WTC11 (cell line): Measurements from ENCODE around the gene BTD. TPM values are rescaled to one million over a fixed set of nuclear protein-coding genes. Genes with fewer than 3 reads are reported as not detected.

Source experiments
- ATAC-seq: fragments of 200-7000 bp; cut with Tn5 transposase; 2 replicates; pipeline ENCODE4 v1.10.0; 2021; ENCODE audit warnings: mild to moderate bottlenecking, moderate library complexity
- CTCF ChIA-PET: fragments of 300-600 bp; sonication (Branson Sonifier 250); formaldehyde crosslinking; loops from one replicate; lab custom pipeline; 2021; ENCODE audit warnings: antibody characterized with exemption; lab: Charles Lee
- POLR2A ChIA-PET: fragments of 350-600 bp; sonication (Branson Sonifier 250); formaldehyde crosslinking; loops from one replicate; lab custom pipeline; 2021; ENCODE audit warnings: antibody characterized with exemption; lab: Charles Lee
- DNase-seq: peaks from one replicate; pipeline ENCODE4 v3.0.0; 2021; ENCODE audit warnings: low spot score
- H3K27ac Mint-ChIP-seq: 2 replicates; pipeline ENCODE4 v1.8.0; 2021; ENCODE audit warnings: mixed read lengths
- H3K27me3 Mint-ChIP-seq: 2 replicates; pipeline ENCODE4 v1.8.0; 2021; ENCODE audit warnings: low read depth, mild to moderate bottlenecking, moderate library complexity, mixed read lengths
- H3K36me3 Mint-ChIP-seq: 2 replicates; pipeline ENCODE4 v1.8.0; 2021; ENCODE audit warnings: mixed read lengths
- H3K4me1 Mint-ChIP-seq: 2 replicates; pipeline ENCODE4 v1.8.0; 2022; ENCODE audit warnings: mixed read lengths
- H3K4me3 Mint-ChIP-seq: 2 replicates; pipeline ENCODE4 v1.8.0; 2021; ENCODE audit warnings: mild to moderate bottlenecking, moderate library complexity, mixed read lengths
- H3K9me3 Mint-ChIP-seq: 2 replicates; pipeline ENCODE4 v1.8.0; 2021; ENCODE audit warnings: mixed read lengths
- JUN ChIP-seq: sonication (generic); formaldehyde crosslinking; IDR thresholded peaks from 2 replicates; pipeline ENCODE4 v1.8.0; 2023; ENCODE audit warnings: mild to moderate bottlenecking, missing genetic modification reagents
- OVOL2 ChIP-seq: fragments of 250-450 bp; sonication (Bioruptor Pico); IDR thresholded peaks from 2 replicates; pipeline ENCODE4 v1.9.0; 2021; ENCODE audit warnings: mild to moderate bottlenecking, borderline replicate concordance
- SMAD3 ChIP-seq: sonication (generic); formaldehyde crosslinking; IDR thresholded peaks from 2 replicates; pipeline ENCODE4 v1.8.0; 2022; ENCODE audit warnings: missing genetic modification reagents, mild to moderate bottlenecking, borderline replicate concordance
- SOX15 ChIP-seq: fragments of 250-450 bp; sonication (Bioruptor Pico); IDR thresholded peaks from 2 replicates; pipeline ENCODE4 v1.9.0; 2021; ENCODE audit warnings: mild to moderate bottlenecking
- TEAD4 ChIP-seq: sonication (generic); formaldehyde crosslinking; IDR thresholded peaks from 2 replicates; pipeline ENCODE4 v1.8.0; 2022; ENCODE audit warnings: mild to moderate bottlenecking, missing genetic modification reagents
- ZNF232 ChIP-seq: sonication (generic); formaldehyde crosslinking; IDR thresholded peaks from 2 replicates; pipeline ENCODE4 v1.8.0; 2022; ENCODE audit warnings: mild to moderate bottlenecking, missing genetic modification reagents
- ZNF317 ChIP-seq: sonication (generic); formaldehyde crosslinking; IDR thresholded peaks from 2 replicates; pipeline ENCODE4 v1.8.1; 2023; ENCODE audit warnings: low read depth, mild to moderate bottlenecking, moderate library complexity, missing genetic modification reagents, borderline replicate concordance
- total RNA-seq: library from RNA; stranded (reverse); gene quantifications from 3 replicates; pipeline ENCODE4 v1.2.3, GENCODE V29; 2021
- TF ChIP-seq, protein P1 (sequence below): sonication (generic); formaldehyde crosslinking; IDR thresholded peaks from 2 replicates; pipeline ENCODE4 v1.8.1; 2023; ENCODE audit warnings: mild to moderate bottlenecking, missing genetic modification reagents
- TF ChIP-seq, protein P2 (sequence below): sonication (generic); formaldehyde crosslinking; IDR thresholded peaks from 2 replicates; pipeline ENCODE4 v1.8.0; 2022; ENCODE audit warnings: mild to moderate bottlenecking, missing genetic modification reagents
- TF ChIP-seq, protein P3 (sequence below): sonication (generic); formaldehyde crosslinking; IDR thresholded peaks from 2 replicates; pipeline ENCODE4 v1.8.1; 2022; ENCODE audit warnings: low read depth, missing genetic modification reagents, borderline replicate concordance
- TF ChIP-seq, protein P4 (sequence below): fragments of 250-450 bp; sonication (Bioruptor Pico); IDR thresholded peaks from 2 replicates; pipeline ENCODE4 v1.9.0; 2021; ENCODE audit warnings: mild to moderate bottlenecking, borderline replicate concordance
- TF ChIP-seq, protein P5 (sequence below): fragments of 250-450 bp; sonication (Bioruptor Pico); IDR thresholded peaks from 2 replicates; pipeline ENCODE4 v1.9.0; 2021; ENCODE audit warnings: mild to moderate bottlenecking
- TF ChIP-seq, protein P6 (sequence below): sonication (generic); formaldehyde crosslinking; IDR thresholded peaks from 2 replicates; pipeline ENCODE4 v1.8.0; 2022; ENCODE audit warnings: mild to moderate bottlenecking, missing genetic modification reagents
- TF ChIP-seq, protein P7 (sequence below): sonication (generic); formaldehyde crosslinking; IDR thresholded peaks from 2 replicates; pipeline ENCODE4 v1.8.1; 2023; ENCODE audit warnings: mild to moderate bottlenecking, moderate library complexity, missing genetic modification reagents

BTD gene
- total RNA-seq, 1 experiment from 2014 or later, result 18.5 TPM

DNA sequence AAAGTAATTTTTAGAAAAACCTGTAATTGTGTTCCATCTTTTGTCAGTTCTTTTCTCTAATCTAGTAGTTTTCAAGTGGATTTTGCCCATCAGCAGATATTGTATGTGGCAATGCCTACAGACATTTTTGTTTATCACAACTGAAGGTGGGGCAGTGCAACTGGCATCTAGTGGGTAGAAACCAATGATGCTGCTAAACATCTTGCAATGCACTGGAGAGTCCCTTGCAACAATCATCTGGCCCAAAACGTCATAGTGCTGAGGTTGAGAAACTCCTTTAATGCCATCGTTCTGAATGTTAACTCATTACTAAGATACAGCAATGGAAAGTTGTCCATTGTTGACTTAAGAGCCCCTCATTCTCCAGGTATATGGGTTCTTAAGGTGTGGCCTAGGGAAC is 80.1 kb downstream of the BTD start:
- Mint-ChIP-seq H3K9me3 (no peaks in the 10 kb centered on the region), H3K4me1 (no peaks in the 10 kb centered on the region), H3K27me3 (no peaks in the 10 kb centered on the region), H3K4me3 (no peak overlapping the region), H3K36me3 (peaks cover 45% of the 10 kb centered on the region), H3K27ac (no peak overlapping the region)
- ChIA-PET CTCF (no interaction called here), POLR2A (no interaction called here)
- TF ChIP-seq, protein P1, sequence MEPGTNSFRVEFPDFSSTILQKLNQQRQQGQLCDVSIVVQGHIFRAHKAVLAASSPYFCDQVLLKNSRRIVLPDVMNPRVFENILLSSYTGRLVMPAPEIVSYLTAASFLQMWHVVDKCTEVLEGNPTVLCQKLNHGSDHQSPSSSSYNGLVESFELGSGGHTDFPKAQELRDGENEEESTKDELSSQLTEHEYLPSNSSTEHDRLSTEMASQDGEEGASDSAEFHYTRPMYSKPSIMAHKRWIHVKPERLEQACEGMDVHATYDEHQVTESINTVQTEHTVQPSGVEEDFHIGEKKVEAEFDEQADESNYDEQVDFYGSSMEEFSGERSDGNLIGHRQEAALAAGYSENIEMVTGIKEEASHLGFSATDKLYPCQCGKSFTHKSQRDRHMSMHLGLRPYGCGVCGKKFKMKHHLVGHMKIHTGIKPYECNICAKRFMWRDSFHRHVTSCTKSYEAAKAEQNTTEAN, result no peak
- TF ChIP-seq, protein P2, sequence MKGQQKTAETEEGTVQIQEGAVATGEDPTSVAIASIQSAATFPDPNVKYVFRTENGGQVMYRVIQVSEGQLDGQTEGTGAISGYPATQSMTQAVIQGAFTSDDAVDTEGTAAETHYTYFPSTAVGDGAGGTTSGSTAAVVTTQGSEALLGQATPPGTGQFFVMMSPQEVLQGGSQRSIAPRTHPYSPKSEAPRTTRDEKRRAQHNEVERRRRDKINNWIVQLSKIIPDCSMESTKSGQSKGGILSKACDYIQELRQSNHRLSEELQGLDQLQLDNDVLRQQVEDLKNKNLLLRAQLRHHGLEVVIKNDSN, result no peak
- TF ChIP-seq SMAD3 (CRISPR knock-in tag) (no peak), SOX15 (CRISPR knock-in tag) (no peak), TEAD4 (CRISPR knock-in tag) (no peak), ZNF317 (CRISPR knock-in tag) (no peak), OVOL2 (CRISPR knock-in tag) (no peak), JUN (CRISPR knock-in tag) (no peak), ZNF232 (CRISPR knock-in tag) (no peak)
- TF ChIP-seq, protein P3, sequence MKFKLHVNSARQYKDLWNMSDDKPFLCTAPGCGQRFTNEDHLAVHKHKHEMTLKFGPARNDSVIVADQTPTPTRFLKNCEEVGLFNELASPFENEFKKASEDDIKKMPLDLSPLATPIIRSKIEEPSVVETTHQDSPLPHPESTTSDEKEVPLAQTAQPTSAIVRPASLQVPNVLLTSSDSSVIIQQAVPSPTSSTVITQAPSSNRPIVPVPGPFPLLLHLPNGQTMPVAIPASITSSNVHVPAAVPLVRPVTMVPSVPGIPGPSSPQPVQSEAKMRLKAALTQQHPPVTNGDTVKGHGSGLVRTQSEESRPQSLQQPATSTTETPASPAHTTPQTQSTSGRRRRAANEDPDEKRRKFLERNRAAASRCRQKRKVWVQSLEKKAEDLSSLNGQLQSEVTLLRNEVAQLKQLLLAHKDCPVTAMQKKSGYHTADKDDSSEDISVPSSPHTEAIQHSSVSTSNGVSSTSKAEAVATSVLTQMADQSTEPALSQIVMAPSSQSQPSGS (CRISPR knock-in tag), result no peak
- TF ChIP-seq, protein P4, sequence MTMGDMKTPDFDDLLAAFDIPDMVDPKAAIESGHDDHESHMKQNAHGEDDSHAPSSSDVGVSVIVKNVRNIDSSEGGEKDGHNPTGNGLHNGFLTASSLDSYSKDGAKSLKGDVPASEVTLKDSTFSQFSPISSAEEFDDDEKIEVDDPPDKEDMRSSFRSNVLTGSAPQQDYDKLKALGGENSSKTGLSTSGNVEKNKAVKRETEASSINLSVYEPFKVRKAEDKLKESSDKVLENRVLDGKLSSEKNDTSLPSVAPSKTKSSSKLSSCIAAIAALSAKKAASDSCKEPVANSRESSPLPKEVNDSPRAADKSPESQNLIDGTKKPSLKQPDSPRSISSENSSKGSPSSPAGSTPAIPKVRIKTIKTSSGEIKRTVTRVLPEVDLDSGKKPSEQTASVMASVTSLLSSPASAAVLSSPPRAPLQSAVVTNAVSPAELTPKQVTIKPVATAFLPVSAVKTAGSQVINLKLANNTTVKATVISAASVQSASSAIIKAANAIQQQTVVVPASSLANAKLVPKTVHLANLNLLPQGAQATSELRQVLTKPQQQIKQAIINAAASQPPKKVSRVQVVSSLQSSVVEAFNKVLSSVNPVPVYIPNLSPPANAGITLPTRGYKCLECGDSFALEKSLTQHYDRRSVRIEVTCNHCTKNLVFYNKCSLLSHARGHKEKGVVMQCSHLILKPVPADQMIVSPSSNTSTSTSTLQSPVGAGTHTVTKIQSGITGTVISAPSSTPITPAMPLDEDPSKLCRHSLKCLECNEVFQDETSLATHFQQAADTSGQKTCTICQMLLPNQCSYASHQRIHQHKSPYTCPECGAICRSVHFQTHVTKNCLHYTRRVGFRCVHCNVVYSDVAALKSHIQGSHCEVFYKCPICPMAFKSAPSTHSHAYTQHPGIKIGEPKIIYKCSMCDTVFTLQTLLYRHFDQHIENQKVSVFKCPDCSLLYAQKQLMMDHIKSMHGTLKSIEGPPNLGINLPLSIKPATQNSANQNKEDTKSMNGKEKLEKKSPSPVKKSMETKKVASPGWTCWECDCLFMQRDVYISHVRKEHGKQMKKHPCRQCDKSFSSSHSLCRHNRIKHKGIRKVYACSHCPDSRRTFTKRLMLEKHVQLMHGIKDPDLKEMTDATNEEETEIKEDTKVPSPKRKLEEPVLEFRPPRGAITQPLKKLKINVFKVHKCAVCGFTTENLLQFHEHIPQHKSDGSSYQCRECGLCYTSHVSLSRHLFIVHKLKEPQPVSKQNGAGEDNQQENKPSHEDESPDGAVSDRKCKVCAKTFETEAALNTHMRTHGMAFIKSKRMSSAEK, result no peak
- TF ChIP-seq, protein P5, sequence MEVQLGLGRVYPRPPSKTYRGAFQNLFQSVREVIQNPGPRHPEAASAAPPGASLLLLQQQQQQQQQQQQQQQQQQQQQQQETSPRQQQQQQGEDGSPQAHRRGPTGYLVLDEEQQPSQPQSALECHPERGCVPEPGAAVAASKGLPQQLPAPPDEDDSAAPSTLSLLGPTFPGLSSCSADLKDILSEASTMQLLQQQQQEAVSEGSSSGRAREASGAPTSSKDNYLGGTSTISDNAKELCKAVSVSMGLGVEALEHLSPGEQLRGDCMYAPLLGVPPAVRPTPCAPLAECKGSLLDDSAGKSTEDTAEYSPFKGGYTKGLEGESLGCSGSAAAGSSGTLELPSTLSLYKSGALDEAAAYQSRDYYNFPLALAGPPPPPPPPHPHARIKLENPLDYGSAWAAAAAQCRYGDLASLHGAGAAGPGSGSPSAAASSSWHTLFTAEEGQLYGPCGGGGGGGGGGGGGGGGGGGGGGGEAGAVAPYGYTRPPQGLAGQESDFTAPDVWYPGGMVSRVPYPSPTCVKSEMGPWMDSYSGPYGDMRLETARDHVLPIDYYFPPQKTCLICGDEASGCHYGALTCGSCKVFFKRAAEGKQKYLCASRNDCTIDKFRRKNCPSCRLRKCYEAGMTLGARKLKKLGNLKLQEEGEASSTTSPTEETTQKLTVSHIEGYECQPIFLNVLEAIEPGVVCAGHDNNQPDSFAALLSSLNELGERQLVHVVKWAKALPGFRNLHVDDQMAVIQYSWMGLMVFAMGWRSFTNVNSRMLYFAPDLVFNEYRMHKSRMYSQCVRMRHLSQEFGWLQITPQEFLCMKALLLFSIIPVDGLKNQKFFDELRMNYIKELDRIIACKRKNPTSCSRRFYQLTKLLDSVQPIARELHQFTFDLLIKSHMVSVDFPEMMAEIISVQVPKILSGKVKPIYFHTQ (CRISPR knock-in tag), result no peak
- TF ChIP-seq, protein P6, sequence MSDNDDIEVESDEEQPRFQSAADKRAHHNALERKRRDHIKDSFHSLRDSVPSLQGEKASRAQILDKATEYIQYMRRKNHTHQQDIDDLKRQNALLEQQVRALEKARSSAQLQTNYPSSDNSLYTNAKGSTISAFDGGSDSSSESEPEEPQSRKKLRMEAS, result no peak
- DNase-seq (no peak), ATAC-seq (no peak)

DNA sequence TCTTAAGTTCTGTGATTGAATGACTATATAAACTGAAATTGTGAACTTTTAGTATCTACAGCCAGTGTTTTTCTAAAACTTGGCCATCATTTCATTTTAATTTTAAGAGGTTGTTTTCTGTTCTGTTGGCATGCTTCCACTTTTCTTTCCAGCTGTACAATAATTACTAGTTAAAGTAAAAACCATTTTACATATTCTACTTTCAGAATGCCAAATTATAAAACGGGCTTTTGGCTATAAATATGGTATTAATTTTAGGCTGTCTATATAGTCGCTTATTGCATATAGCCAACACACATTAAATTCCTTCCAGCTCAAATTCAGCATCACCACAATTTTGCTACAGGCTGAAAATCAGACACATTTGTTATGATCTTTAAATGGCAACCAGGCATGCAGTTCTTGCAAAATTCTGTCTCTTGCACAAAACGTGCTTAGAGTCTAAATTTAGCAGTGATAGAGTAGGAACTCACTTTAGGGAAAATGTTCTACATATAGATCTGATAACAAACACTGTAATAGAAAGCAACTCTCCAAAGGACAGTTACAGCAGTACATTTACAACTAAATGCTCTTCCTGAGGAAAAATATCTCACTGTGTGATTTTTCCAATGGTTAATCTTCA is 81.1 kb downstream of the BTD start:
- Mint-ChIP-seq H3K4me3 (no peak overlapping the region), H3K27me3 (no peaks in the 10 kb centered on the region), H3K9me3 (no peaks in the 10 kb centered on the region)
- CTCF ChIA-PET, result no interaction called here
- TF ChIP-seq, protein P7, sequence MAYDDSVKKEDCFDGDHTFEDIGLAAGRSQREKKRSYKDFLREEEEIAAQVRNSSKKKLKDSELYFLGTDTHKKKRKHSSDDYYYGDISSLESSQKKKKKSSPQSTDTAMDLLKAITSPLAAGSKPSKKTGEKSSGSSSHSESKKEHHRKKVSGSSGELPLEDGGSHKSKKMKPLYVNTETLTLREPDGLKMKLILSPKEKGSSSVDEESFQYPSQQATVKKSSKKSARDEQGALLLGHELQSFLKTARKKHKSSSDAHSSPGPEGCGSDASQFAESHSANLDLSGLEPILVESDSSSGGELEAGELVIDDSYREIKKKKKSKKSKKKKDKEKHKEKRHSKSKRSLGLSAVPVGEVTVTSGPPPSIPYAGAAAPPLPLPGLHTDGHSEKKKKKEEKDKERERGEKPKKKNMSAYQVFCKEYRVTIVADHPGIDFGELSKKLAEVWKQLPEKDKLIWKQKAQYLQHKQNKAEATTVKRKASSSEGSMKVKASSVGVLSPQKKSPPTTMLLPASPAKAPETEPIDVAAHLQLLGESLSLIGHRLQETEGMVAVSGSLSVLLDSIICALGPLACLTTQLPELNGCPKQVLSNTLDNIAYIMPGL (CRISPR knock-in tag), result no peak
- TF ChIP-seq, all 79 proteins: peak for 0
- no peak for DNase-seq
- Mint-ChIP-seq H3K36me3 (peaks cover 38% of the 10 kb centered on the region), H3K4me1 (no peaks in the 10 kb centered on the region), H3K27ac (no peak overlapping the region)
- ATAC-seq, result no peak
- POLR2A ChIA-PET, result no interaction called here
